Lower lobe of right lung (tissue), 2 donors: Measurements from ENCODE around the gene GABRB1. TPM values are rescaled to one million over a fixed set of nuclear protein-coding genes. Genes with fewer than 3 reads are reported as not detected.
A peak's percentile ranks its signal among the peaks of the same experiment; 100 is the strongest.

Experiments used
- ATAC-seq, 2 donors: fragments of 200-7000 bp; cut with Tn5 transposase; one replicate each; pipeline ENCODE4 v1.9.1; 2020 to 2022; ENCODE audit warnings: mild to moderate bottlenecking in 2 of 2, moderate library complexity in 2 of 2
- DNase-seq: peaks from one replicate; pipeline ENCODE4 v3.0.0-alpha.2; 2020
- H3K27ac ChIP-seq: fragments of 200-600 bp; one replicate; pipeline ENCODE4 v1.8.0; 2022
- H3K27me3 ChIP-seq: fragments of 200-600 bp; one replicate; pipeline ENCODE4 v1.8.0; 2022; ENCODE audit warnings: low read depth
- H3K36me3 ChIP-seq: fragments of 200-600 bp; one replicate; pipeline ENCODE4 v1.8.0; 2022; ENCODE audit warnings: mild to moderate bottlenecking
- H3K4me1 ChIP-seq: fragments of 200-600 bp; one replicate; pipeline ENCODE4 v1.8.0; 2022
- H3K4me3 ChIP-seq: fragments of 200-600 bp; one replicate; pipeline ENCODE4 v1.8.0; 2022; ENCODE audit warnings: mild to moderate bottlenecking
- H3K9me3 ChIP-seq: fragments of 200-600 bp; one replicate; pipeline ENCODE4 v1.8.0; 2022
- intact Hi-C: fragments of 100-400 bp; cut with DNase I; formaldehyde crosslinking; loops from one replicate; pipeline ENCODE4 v1.11.0; 2022
- total RNA-seq: library from RNA; stranded (reverse); fragmentation: NEBNext Ultra II Directional; extraction: Animal tissue kit (Norgen Biotek cat#: 25700); gene quantifications from one replicate; pipeline ENCODE4 v1.2.1, GENCODE V29; 2021
- TF ChIP-seq, protein P1 (sequence below): fragments of 200-600 bp; IDR thresholded peaks from one replicate; pipeline ENCODE4 v1.8.0; 2022; ENCODE audit warnings: antibody characterized with exemption, mild to moderate bottlenecking
- donor health status: DM: no; HTN: yes; CAD: no; lungs with severe emphysema.

The GABRB1 gene
- total RNA-seq, 1 donor from 2014 or later = not detected

DNA sequence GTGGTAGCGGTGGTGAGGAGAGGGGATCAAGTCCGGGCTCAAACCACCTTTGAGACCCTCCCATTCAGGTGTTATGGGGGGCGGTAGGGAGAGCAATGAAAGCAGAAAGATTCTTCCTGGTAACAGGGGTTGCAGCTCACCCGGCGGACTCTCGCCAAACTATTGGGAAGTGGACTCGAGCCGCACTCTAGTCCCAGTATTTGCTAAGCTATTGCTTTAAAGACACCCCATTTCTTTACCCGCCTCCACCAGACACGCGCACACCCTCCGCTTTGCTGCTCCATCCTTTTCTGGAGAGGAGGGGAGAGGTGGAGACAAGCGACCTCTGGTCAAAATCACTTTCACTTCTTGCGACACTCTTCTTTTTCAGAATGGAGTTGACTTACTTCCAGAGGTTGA is 37.4 kb upstream of the GABRB1 start:
- DNase-seq = no peak
- H3K36me3 ChIP-seq = no peaks in the 10 kb centered on the region
- H3K27me3 ChIP-seq = peaks cover 29% of the 10 kb centered on the region
- H3K4me1 ChIP-seq = peaks cover 11% of the 10 kb centered on the region
- no peaks in the 10 kb centered on the region for H3K9me3 ChIP-seq
- intact Hi-C loops = no loop called here
- TF ChIP-seq, protein P1, sequence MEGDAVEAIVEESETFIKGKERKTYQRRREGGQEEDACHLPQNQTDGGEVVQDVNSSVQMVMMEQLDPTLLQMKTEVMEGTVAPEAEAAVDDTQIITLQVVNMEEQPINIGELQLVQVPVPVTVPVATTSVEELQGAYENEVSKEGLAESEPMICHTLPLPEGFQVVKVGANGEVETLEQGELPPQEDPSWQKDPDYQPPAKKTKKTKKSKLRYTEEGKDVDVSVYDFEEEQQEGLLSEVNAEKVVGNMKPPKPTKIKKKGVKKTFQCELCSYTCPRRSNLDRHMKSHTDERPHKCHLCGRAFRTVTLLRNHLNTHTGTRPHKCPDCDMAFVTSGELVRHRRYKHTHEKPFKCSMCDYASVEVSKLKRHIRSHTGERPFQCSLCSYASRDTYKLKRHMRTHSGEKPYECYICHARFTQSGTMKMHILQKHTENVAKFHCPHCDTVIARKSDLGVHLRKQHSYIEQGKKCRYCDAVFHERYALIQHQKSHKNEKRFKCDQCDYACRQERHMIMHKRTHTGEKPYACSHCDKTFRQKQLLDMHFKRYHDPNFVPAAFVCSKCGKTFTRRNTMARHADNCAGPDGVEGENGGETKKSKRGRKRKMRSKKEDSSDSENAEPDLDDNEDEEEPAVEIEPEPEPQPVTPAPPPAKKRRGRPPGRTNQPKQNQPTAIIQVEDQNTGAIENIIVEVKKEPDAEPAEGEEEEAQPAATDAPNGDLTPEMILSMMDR = no peak
- H3K27ac ChIP-seq = no peak overlapping the region
- peak overlapping the region; percentile 17 for H3K4me3 ChIP-seq
- peak in 1 of 2 donors; percentile 27 for ATAC-seq

DNA sequence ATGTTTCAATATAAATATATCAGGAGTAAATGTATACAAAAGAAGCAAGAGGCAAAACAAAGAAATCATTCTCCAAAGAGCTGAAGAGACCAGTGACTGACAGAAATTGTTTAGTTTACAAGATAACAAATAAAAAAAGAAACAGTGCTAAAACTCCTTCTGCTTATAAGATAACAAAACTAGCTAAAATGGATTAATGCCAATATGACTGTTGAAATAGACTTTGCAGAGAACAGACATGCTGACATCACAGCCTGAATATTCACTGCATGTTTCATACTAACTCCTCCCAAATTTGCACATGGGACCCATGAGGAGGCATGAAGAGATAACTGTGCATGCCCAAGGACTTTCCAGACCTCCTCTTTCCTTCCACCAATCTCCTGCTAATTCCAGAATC is 31.8 kb upstream of the GABRB1 start:
- no peak overlapping the region for H3K4me3 ChIP-seq
- H3K27ac ChIP-seq = no peak overlapping the region
- H3K4me1 ChIP-seq = no peaks in the 10 kb centered on the region
- no peaks in the 10 kb centered on the region for H3K36me3 ChIP-seq
- TF ChIP-seq, protein P1 = no peak
- H3K9me3 ChIP-seq = no peaks in the 10 kb centered on the region
- intact Hi-C loops = no loop called here
- DNase-seq (no peak), ATAC-seq (no peak)
- H3K27me3 ChIP-seq = peaks cover 3% of the 10 kb centered on the region

DNA sequence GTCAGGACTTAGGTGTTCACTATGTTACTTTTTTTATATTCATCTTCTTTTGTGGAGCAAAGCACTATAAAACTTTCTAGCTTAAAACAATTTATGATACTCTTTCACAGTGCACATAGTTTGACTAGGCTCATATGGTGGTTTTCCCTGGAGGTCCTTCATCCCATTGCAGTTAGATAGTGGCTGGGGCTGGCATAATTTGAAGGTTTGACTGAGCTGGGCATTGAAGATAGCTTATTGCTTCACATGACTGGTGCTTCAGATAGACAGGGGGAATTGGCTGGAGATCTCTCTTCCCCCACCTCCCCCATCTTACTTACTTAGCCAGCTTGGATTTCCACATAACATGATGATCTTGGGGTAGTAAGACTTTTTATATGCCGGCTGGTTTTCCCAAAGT is 31.0 kb upstream of the GABRB1 start:
- TF ChIP-seq, protein P1 = no peak
- Histone ChIP-seq H3K27ac (no peak overlapping the region), H3K9me3 (no peaks in the 10 kb centered on the region), H3K4me1 (no peaks in the 10 kb centered on the region), H3K27me3 (peaks cover 3% of the 10 kb centered on the region), H3K4me3 (no peak overlapping the region), H3K36me3 (no peaks in the 10 kb centered on the region)
- ATAC-seq = no peak
- no peak for DNase-seq
- intact Hi-C loops = no loop called here

DNA sequence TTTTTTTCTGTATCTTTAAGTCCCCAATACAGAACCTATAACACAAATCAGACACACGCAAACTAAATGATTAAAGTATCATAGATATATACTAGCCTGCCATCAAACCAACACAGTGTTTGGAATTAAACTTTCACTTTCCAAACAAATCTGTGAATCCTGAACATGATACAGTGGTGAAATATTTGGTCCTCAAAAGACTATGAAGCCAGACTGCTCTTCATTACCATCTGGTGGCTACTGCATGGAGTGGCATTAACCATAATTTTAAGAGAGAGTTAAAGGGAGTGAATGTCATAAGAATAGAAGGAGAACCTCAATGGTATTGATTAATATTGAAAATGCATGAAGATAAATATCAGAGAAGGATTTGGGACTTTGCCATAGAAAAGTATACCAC is 28.8 kb upstream of the GABRB1 start:
- DNase-seq (no peak), ATAC-seq (no peak)
- TF ChIP-seq, protein P1 = no peak
- Histone ChIP-seq H3K36me3 (no peaks in the 10 kb centered on the region), H3K9me3 (no peaks in the 10 kb centered on the region), H3K4me1 (no peaks in the 10 kb centered on the region), H3K27me3 (no peaks in the 10 kb centered on the region), H3K27ac (no peak overlapping the region), H3K4me3 (no peak overlapping the region)
- intact Hi-C loops = no loop called here

DNA sequence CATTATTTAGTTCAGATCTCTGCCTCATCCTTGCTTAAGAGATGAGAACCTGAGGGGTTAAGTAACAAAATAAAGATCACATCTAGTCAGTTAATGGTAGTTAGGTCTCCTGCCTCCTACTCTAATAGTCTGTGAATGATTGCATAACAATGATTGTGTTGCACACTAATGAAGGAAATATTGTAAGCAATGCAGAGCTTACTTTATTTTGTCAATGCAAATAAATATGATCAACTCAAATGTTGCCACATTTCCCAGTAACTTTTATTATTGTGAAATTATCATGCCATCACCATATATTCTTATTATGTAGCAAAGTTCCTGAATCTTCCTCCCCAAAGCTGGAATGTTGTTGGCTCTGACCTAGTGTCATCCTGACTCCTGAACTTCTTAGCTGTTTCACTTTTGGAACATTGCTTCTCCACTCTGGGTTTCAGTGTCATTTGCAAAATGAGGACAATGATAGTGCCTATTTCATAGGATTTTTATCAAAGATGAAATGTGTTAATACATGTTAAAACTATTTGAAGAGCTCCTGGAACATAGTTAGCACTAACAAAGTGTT is 20.9 kb upstream of the GABRB1 start:
- ATAC-seq (no peak), DNase-seq (no peak)
- intact Hi-C loops = no loop called here
- Histone ChIP-seq H3K27me3 (no peaks in the 10 kb centered on the region), H3K9me3 (no peaks in the 10 kb centered on the region), H3K27ac (no peak overlapping the region), H3K4me1 (no peaks in the 10 kb centered on the region), H3K4me3 (no peak overlapping the region), H3K36me3 (no peaks in the 10 kb centered on the region)
- TF ChIP-seq, protein P1 = no peak
